Measurements from ENCODE around the gene EXOSC6.
"Not testable (repeated sequence)": the region's sequence is repeated elsewhere in the genome, so short reads cannot be mapped to it uniquely, and the experiment has no call there.

The EXOSC6 gene

DNA sequence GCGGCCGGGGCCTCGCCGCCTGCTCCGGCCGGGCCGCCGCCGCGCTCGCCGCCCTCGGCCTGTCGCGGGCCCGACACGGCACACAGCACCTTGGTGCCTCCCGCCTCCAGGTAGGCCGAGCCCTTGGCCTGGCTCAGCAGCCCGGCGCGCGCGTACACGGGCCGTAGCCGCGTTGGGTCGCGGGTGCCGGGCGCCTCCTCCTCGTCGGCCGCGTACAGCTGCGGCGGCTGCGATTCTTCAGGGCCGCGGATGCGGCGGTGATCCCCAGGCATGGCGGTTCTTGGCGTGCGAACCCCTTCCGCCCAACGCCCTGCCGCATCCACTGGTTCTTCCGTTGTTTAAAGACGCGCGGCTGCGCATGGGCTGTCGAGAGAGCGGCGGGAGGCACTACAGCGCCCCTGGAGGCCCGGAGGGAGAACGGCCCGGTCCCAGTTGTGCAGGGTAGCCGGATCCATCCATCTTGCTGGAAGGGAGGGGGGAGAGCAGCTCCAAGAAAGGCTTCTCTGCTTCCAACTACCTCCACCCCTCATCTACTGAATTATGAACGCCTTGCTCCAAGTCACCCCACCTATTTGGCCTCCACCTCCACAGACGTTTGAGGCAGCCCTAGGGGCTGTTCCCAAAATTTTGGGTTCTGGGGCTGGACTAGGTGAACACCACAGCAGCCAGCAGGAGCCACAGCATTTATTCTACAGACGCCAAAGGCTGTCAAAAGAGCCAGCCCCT is at the start of gene EXOSC6:
Gene EXOSC6, minus strand, starts transcription at position 312 of the 726 bp plus-strand sequence. Its CDS starts 40 bp downstream, at position 272.
- DNase-seq, result peak; percentile 95

DNA sequence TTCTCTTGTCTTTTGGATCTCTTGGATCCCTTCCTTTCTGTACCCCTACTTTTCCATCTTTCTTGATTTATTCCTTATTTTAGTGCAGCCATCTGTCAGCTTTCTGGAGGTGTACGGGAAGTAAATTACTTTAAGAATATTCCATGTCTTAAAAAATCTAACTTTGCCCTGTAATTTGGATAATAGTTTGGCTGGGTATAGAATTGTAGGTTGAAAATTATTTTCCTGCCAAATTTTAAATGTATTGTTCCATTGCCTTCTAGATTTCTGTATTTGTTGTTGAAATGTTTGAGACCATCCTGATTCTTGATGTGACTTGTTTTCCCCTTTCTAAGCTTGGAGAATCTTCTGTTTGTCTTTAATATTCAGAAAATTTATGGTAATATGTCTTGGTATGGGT is 49.4 kb upstream of the EXOSC6 start:
- DNase-seq, result no peak

DNA sequence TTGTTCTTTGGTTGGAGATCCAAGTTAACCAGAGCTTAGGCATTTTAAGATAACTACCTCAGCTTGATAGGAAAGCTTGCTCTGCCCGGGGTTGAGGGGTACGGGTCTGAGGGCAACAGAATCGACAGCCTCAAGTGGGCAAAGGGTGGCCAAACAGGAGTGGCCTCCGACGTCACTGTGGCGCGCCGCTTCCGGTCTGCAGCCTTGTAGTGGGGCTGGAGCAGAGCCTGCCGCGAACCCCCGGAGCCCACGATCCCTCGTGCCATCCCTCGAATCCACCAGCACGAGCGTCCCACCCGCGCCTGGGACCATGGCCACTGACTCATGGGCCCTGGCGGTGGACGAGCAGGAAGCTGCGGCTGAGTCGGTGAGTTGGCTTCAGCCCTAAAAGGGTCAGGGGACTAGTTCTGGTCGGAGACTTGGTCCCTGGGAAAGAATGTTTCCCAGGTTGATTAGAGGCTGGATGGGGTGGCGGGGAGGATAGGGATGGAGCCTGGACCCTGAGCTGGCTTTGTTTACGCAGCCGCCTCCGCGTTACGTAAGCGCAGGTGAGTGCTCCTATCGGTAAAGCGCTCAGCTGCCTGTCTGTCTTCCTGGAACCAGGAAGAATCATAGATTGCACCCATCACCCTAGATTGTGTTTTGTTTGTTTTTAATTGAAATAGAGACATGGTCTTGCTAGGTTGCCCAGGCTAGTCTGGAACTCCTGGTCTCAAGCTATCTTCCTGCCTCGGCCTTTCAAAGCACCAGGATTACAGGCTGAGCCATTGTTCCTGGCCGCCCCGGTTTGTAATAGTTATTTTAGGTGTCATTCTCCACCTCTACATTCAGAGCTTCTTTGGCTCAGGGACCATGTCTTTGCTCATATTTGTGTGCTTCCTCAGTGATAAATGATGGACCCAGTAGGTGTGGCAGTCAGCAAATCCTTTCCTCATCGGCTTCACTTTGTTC is 47.5 kb upstream of the EXOSC6 start, which contains the start of gene DDX19B:
Gene DDX19B, plus strand, starts transcription at position 199 of the 951 bp plus-strand sequence. Its CDS starts 112 bp downstream, at position 311.
- DNase-seq, result peak; percentile 86

DNA sequence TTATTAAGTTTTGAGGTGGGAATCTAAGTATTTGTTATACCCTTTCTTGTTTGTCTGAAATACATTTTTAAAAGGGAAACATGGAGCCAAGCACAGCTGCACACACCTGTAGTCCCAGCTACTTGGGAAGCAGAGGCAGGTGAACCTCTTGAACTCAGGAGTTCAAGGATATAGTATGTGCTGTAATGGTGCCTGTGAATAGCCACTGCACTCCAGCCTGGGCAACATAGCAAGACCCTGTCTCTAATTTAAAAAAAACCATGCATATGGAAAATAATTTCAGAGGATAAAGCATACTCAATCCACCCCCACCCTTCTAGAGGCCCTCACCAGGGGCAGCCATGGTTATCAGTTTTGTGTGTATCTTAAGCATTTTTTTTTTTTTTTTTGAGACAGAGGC is 43.9 kb upstream of the EXOSC6 start:
- DNase-seq, result no peak

DNA sequence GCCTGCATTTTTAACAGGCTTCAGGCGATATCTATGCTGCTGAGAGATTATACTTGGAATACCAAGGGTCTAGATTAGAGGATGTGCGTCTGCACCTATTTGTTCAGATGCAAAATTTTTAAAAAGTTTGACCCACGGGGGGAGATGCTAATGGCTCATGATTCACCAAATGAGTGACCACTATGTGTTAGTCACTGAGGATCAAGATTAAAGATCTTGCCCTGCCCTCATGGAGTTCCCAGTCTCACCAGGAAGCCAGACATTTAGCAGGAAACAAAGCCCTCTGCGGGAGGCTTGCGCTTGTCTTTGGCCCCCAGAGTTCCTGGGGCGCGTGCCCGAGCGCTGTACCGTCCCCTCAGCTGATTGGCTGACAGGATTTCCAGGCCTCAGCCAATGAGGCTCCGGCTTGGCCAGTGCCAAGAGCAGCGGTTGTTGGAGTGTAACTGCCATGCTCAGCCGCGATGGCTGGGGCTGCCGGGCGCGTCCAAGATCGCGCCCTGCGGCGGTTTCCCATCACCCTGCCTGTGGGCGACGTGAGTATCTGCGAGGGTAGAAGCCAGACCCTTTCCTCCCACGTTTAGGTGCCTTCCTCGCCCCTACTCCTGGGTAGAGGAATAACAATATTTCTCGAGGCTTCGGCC is 42.8 kb upstream of the EXOSC6 start:
- DNase-seq, result no peak

GRCh38 chr16:70292148-70292547 is 40.4 kb upstream of the EXOSC6 start:
- DNase-seq, result not testable (repeated sequence)

- no peak for DNase-seq
These were observed 39.3 kb upstream of the EXOSC6 start for GRCh38 chr16:70290949-70291519.

DNA sequence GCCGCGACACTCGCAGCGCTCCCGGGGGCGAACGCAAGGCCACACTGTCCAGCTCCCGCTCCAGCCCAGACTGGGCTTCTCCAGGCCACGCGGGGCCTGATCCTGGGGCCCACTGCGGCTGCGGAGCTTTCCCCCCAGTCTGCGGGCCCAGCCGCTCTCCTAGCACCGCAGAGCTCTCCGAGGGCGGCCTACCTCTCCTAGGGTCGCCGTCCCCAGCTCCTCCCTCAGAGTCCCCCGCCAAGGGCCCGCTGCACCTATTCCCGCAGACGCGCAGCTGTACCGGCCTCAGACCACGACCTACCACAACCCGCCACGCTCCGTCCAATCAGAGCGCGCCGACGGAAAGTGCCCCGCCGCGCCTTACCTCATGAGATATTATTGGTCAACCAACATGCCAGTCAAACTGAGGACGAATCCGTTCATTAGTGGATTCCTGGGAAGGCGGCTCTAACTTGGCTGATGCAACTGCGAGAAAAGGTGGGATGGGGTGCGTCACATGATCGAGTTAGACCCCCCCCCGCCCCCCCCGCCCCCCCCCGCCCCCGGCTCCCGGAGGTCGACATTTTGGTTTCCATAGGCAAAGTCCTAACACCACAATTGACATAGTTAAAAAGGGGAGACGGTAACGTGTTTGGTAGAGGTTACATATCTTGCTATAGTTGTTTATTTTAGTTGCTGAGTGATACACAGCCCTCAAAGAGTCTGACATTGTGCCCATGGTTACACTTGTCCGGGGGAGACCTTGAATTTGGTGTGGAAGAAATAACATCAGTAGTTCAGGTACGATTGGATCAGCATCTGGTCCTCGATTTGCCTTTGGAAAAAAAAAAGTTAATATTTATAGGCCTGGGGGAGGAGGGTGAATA is 37.7 kb upstream of the EXOSC6 start, which contains the start of gene AARS1:
Gene AARS1, minus strand, starts transcription at position 278 of the 866 bp plus-strand sequence. CDS start 6,743 bp downstream, outside the sequence.
- peak; percentile 99 for DNase-seq

DNA sequence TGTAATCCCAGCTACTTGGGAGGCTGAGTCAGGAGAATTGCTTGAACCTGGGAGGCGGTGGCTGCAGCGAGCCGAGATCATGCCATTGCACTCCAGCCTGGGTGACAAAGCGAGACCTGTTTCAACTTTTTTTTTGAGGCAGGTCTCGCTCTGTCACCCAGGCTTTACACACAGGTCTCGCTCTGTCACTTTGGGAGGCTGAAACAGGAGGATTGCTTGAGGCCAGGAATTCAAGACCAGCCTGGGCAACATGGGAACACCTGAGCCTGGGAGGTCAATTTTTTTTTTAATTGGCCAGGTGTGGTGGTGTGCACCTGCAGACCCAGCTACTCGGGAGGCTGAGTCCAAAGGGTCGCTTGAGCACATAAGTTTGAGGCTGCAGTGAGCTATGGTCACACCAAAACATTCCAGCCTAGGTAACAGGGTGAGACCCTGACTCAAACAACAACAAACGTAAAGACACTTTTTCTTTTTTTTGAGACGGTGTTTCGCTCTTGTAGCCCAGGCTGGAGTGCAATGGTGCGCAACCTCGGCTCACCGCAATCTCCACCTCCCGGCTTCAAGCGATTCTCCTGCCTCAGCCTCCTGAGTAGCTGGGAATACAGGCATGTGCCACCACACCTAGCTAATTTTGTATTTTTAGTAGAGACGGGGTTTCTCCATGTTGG is 35.7 kb upstream of the EXOSC6 start:
- DNase-seq, result not testable (repeated sequence)

- DNase-seq, result no peak
These were observed 24.7 kb upstream of the EXOSC6 start for GRCh38 chr16:70276392-70276791.

GRCh38 chr16:70271696-70272095 is 20.0 kb upstream of the EXOSC6 start:
- DNase-seq, result no peak

DNA sequence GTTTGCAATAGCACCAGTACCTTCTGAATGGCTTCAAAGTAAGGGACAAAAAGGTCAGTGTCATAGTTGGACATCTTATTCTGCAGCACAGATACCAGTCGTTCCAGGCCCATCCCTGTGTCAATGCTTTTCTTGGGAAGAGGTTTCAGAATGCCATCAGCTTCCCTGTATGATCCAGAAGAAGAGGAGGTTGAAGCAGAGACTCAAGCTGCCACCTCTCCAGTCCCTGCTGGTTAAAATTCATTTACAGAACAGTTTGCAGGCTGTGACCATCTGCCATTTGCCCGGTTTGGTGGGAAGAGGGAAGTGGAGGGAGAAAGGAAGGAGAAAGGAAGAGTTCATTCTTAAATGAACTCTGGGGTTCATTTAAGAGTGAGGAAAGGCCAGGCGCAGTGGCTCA is 18.4 kb upstream of the EXOSC6 start:
- DNase-seq, result no peak

DNA sequence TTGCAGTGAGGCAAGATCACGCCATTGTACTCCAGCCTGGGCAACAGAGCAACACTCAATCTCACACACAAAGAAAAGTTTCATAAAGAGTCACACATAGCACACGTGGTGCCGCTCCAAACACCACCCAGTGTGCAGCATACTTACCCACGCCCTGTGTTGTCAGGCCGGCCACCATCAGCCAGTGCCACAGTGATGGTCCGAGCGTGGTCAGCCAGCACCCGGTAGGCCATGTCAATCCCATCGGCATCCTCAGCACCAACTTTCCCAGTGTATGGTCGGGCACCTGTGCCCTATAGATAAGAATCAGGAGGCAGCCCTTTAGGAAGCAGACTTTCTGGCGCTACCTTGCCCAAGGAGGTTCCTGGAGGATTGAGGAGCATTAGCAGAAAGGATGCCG is 17.7 kb upstream of the EXOSC6 start:
- no peak for DNase-seq

DNA sequence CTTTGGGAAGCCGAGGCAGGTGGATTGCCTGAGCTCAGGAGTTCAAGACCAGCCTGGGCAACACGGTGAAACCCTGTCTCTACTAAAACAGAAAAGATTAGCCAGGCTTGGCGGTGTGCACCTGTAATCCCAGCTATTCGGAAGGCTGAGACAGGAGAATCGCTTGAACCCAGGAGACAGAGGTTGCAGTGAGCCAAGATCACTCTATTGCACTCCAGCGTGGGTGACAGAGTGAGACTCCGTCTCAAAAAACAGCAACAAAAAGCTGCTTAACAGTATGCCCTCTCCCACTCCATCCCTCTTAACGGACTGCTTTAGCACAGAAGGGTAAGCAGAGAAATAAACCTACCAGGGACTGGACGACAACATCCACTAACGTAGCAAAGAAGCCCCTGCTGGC is 16.2 kb upstream of the EXOSC6 start:
- not testable (repeated sequence) for DNase-seq

DNA sequence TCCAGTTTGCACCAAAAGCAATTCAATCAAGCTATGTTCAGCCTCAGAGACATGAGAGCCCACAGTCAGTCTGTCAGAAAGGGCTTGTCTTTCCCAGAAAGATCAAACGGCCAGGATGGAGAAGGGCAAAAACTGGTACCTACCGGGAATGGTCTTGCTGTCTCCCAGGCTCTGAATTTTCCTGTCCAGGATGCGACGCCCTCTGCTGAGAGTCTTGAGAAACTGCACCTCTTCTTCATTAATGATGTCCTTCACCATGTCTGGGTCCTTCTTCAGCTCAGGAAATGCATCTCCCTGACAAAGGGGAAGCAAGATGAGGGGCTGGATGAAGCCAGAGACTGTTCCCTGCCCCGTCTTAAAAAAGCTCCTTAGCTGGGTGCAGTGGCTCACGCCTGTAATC is 15.8 kb upstream of the EXOSC6 start:
- no peak for DNase-seq

GRCh38 chr16:70259903-70260302 is 8.2 kb upstream of the EXOSC6 start:
- DNase-seq, result not testable (repeated sequence)

- no peak for DNase-seq
These were observed 7.2 kb upstream of the EXOSC6 start for GRCh38 chr16:70258946-70259345.

DNA sequence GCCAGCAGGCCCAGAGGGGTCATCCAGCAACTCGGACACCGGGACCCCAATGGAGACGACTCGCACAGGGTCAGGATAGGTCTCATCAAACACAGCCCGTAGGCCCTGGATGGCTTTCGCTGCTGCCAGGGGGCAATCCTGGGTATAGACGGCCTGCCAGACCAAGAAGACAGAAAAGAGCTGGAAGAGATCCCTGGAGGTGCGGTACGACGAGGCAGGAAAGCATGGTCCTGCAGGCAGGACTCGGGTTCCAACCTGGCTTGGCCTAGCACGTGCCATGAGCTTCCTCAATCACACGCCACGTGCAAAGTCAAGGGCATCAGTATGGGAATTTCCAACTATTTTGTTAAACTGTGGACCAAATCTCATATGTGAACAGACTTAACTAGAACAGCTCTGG is 6.3 kb upstream of the EXOSC6 start:
- DNase-seq, result no peak

GRCh38 chr16:70257391-70257790 is 5.7 kb upstream of the EXOSC6 start:
- no peak for DNase-seq

- DNase-seq, result no peak
These were observed 3.8 kb upstream of the EXOSC6 start for GRCh38 chr16:70255574-70255973.

DNA sequence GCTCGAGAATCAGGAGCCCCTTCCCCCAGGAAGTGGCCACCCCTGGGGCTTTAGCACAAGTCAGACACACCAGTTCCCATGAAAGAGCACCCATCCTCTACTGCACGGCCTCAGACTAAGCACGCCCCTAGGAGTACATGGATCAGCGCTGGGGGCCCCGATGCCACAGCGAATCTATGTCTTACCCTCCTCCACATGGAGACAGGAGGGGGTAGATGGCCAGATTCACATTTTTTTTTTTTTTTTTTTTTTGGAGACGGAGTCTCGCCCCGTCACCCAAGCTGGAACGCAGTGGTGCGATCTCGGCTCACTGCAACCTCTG is 3.2 kb upstream of the EXOSC6 start:
- DNase-seq, result no peak
